Measurements from ENCODE around the gene FGF5. TPM values are rescaled to one million over a fixed set of nuclear protein-coding genes. Genes with fewer than 3 reads are reported as not detected.
"Not testable (repeated sequence)": the region's sequence is repeated elsewhere in the genome, so short reads cannot be mapped to it uniquely, and the experiment has no call there.

Gene FGF5
- total RNA-seq, 2 donors from 2014 or later: not detected

DNA sequence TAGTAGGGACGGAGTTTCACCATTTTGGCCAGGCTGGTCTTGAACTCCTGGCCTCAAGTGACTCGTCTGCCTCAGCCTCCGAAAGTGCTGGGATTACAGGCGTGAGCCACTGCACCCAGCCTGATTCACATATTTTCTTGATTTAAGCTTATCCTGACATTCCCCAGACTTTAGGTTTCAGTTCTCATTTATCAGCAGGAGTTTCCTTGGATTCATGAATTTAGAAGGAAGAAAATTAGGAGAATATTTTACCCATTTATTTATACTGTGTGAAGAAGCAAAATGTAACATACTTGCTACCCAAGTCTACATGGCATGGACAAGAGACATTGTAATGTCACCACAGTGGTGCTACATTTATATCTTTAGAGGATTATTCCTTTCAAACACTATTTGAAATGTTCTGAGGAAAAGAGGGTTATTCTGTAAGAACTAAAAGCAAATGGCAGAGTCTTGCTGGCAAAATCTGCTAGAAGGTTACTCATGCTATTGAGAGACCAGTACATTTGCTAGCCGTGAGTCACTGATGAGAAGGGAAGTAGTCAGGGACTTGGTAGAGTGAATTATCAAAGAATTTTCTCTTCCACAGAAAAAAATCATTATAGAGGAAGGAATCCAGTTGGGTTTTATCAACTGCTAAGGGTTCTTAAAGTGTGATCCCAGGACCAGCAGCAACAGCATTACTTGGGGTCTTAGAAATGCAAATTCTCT, 43.0 kb downstream of the FGF5 start:
- H3K36me3 ChIP-seq: no peaks in the 10 kb centered on the region
- no peak for DNase-seq (ENCODE audit: low spot score)
- no peak overlapping the region for H3K27ac ChIP-seq
- H3K27me3 ChIP-seq (replicated peaks; ENCODE audit: insufficient read depth): no peaks in the 10 kb centered on the region
- no peak overlapping the region for H3K4me3 ChIP-seq
- ATAC-seq (ENCODE audit: insufficient number of reproducible peaks, low FRiP score, low read depth): no peak
- TF ChIP-seq, protein P1, sequence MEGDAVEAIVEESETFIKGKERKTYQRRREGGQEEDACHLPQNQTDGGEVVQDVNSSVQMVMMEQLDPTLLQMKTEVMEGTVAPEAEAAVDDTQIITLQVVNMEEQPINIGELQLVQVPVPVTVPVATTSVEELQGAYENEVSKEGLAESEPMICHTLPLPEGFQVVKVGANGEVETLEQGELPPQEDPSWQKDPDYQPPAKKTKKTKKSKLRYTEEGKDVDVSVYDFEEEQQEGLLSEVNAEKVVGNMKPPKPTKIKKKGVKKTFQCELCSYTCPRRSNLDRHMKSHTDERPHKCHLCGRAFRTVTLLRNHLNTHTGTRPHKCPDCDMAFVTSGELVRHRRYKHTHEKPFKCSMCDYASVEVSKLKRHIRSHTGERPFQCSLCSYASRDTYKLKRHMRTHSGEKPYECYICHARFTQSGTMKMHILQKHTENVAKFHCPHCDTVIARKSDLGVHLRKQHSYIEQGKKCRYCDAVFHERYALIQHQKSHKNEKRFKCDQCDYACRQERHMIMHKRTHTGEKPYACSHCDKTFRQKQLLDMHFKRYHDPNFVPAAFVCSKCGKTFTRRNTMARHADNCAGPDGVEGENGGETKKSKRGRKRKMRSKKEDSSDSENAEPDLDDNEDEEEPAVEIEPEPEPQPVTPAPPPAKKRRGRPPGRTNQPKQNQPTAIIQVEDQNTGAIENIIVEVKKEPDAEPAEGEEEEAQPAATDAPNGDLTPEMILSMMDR (IDR thresholded peaks at IDR 0.05): no peak
- H3K9me3 ChIP-seq: no peaks in the 10 kb centered on the region
- no peaks in the 10 kb centered on the region for H3K4me1 ChIP-seq (ENCODE audit: control insufficient read depth in 1 of 2, low read depth in 2 of 2)

DNA sequence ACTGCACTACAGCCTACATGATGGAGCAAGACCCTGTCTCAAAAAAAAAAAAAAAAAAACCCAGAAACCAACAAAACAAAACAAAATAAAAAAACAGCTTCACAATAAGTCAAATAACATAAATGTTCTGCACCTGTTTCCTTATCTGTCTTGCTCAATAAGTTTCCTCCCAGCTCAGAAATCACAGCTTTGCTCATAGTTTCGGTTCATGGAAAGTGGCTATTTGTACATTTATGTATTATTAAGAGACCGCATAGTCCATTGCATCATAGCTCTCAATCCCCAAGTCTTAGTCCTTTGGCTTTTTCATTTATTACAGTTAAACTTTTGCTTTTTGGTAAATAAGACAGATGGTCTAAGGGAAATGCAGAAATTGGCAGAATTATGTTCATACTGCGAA, 44.7 kb downstream of the FGF5 start:
- TF ChIP-seq, protein P1 (IDR thresholded peaks at IDR 0.05): no peak
- Histone ChIP-seq H3K27ac (no peak overlapping the region), H3K4me1 (ENCODE audit: control insufficient read depth in 1 of 2, low read depth in 2 of 2) (no peaks in the 10 kb centered on the region), H3K4me3 (no peak overlapping the region), H3K9me3 (no peaks in the 10 kb centered on the region), H3K36me3 (no peaks in the 10 kb centered on the region), H3K27me3 (replicated peaks; ENCODE audit: insufficient read depth) (no peaks in the 10 kb centered on the region)
- no peak for DNase-seq (ENCODE audit: low spot score)
- no peak for ATAC-seq (ENCODE audit: insufficient number of reproducible peaks, low FRiP score, low read depth)

DNA sequence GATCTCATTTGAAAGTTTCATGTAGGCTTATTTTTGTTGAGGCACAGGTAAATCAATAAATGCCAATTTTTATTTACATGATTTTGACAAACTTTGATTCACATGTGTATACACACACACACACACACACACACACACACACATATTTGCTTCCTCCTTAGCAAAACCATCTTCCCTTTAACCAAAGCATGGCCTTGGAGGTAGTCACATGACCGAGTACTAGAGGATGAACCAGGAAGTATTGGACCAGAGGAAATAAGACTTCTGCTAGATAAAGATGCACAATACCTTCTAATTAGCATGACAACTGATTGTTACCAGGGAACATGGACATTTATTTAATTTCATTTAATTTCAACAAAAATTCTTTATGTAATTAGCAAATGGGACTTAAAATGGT, 45.7 kb downstream of the FGF5 start:
- no peaks in the 10 kb centered on the region for H3K9me3 ChIP-seq
- H3K4me1 ChIP-seq (ENCODE audit: control insufficient read depth in 1 of 2, low read depth in 2 of 2): no peaks in the 10 kb centered on the region
- ATAC-seq (ENCODE audit: insufficient number of reproducible peaks, low FRiP score, low read depth): no peak
- no peak overlapping the region for H3K4me3 ChIP-seq
- TF ChIP-seq, protein P1 (IDR thresholded peaks at IDR 0.05): no peak
- DNase-seq (ENCODE audit: low spot score): no peak
- no peaks in the 10 kb centered on the region for H3K27me3 ChIP-seq (replicated peaks; ENCODE audit: insufficient read depth)
- no peaks in the 10 kb centered on the region for H3K36me3 ChIP-seq
- H3K27ac ChIP-seq: no peak overlapping the region

DNA sequence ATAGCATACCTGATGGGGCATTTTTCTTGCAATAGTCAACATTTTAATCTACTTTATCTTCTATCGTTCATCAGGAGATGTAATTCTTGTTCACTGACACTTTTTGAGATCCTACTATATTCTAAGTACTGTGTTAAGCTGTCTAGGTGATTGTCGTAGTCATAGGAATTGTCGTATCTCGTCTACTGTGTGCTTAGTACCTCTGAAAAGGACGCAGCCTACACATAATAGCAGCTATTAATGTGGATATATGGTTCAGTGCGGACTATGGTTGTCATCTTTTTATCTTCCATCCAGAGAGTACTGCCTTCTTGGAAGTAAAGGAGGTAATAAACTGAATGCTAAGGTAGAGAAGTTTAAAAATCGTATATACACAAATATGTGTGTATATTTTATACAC, 47.2 kb downstream of the FGF5 start:
- Histone ChIP-seq H3K9me3 (no peaks in the 10 kb centered on the region), H3K4me1 (ENCODE audit: control insufficient read depth in 1 of 2, low read depth in 2 of 2) (no peaks in the 10 kb centered on the region), H3K36me3 (no peaks in the 10 kb centered on the region), H3K27me3 (replicated peaks; ENCODE audit: insufficient read depth) (no peaks in the 10 kb centered on the region), H3K4me3 (no peak overlapping the region), H3K27ac (no peak overlapping the region)
- no peak for ATAC-seq (ENCODE audit: insufficient number of reproducible peaks, low FRiP score, low read depth)
- TF ChIP-seq, protein P1 (IDR thresholded peaks at IDR 0.05): no peak
- no peak for DNase-seq (ENCODE audit: low spot score)

DNA sequence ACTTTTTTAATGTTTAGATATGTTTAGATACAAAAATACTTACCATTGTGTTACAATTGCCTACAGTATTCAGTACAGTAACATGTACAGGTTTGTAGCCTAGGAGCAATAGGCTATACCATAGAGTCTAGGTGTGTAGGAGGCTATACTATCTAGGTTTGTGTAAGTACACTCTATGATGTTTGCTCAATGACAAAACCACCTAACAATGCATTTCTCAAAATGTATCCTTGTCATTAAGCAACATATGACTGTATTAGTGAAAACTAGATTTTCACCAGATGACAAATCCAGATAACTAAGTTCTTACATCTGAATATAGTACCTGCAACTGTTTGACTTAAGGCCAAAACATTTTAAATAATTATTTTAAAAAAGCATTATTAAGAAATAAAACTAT, 49.4 kb downstream of the FGF5 start:
- H3K27me3 ChIP-seq (replicated peaks; ENCODE audit: insufficient read depth); H3K4me1 ChIP-seq (ENCODE audit: control insufficient read depth in 1 of 2, low read depth in 2 of 2); H3K4me3 ChIP-seq; H3K36me3 ChIP-seq; H3K27ac ChIP-seq; ATAC-seq (ENCODE audit: insufficient number of reproducible peaks, low FRiP score, low read depth); H3K9me3 ChIP-seq; DNase-seq (ENCODE audit: low spot score): not testable (repeated sequence)

DNA sequence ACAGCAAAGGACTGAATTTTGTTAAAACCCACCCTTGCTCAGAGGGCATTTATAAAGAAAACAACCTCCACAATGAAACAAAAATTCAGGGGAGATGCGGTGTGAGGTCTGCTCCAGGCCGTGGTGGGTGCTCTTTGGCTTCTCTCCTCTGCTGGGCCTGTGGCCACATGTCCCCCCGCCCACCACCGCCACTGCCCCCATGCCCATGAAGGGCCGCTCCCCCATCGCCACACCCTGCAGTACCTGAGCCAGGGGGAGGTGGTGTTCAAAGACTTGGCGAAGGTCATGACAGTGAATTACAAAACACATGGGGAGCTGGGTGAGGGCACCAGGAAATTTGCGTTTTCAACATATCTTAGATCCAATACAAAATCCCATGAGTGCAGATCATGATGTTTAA, 54.9 kb downstream of the FGF5 start:
- no peaks in the 10 kb centered on the region for H3K27me3 ChIP-seq (replicated peaks; ENCODE audit: insufficient read depth)
- TF ChIP-seq, protein P1 (IDR thresholded peaks at IDR 0.05): no peak
- no peaks in the 10 kb centered on the region for H3K9me3 ChIP-seq
- DNase-seq (ENCODE audit: low spot score) (no peak), ATAC-seq (ENCODE audit: insufficient number of reproducible peaks, low FRiP score, low read depth) (no peak)
- H3K27ac ChIP-seq: no peak overlapping the region
- no peaks in the 10 kb centered on the region for H3K36me3 ChIP-seq
- peaks cover 4 to 8% of the 10 kb centered on the region in 2 donors for H3K4me1 ChIP-seq (ENCODE audit: control insufficient read depth in 1 of 2, low read depth in 2 of 2)
- H3K4me3 ChIP-seq: no peak overlapping the region
